Common myeloid progenitor, CD34-positive (primary cell): ENCODE results near the gene P2RY12.

Source experiments
- CTCF ChIA-PET: fragments of 350-600 bp; sonication (Branson Sonifier 250); formaldehyde crosslinking; loops from one replicate; lab custom pipeline; 2021; ENCODE audit warnings: antibody characterized with exemption; lab: Charles Lee
- POLR2A ChIA-PET: fragments of 350-600 bp; sonication (Branson Sonifier 250); formaldehyde crosslinking; loops from one replicate; lab custom pipeline; 2021; ENCODE audit warnings: antibody characterized with exemption; lab: Charles Lee
- DNase-seq, 3 donors: peaks; one replicate each; pipeline versions ENCODE4 v3.0.0 to v3.0.0-alpha.2; 2013
- H3K27ac ChIP-seq, 2 experiments: 1 replicate in 1 of 2; 2 replicates in 1 of 2; pipeline ENCODE4 v1.7.0; 2013; ENCODE audit warnings: inconsistent platforms in 2 of 2, low read length in 2 of 2, mild to moderate bottlenecking in 2 of 2, low read depth in 1 of 2, moderate library complexity in 1 of 2; ENCODE audit not compliant: severe bottlenecking in 2 of 2, insufficient read depth in 1 of 2, poor library complexity in 1 of 2
- H3K27me3 ChIP-seq, 5 experiments: replicated peaks in 2 of 5; 1 replicate in 3 of 5; 2 replicates in 2 of 5; pipeline versions ENCODE4 v1.6.1 to v1.7.0; 2013; ENCODE audit warnings: low read length in 4 of 5, mild to moderate bottlenecking in 2 of 5, moderate library complexity in 2 of 5, inconsistent platforms in 1 of 5; ENCODE audit not compliant: insufficient read depth in 5 of 5, control insufficient read depth in 4 of 5
- H3K36me3 ChIP-seq, 4 experiments: 1 replicate in 2 of 4; 2 replicates in 2 of 4; pipeline versions ENCODE4 v1.6.1 to v1.7.0; 2013; ENCODE audit warnings: low read length in 3 of 4, control low read depth in 1 of 4, mild to moderate bottlenecking in 1 of 4; ENCODE audit not compliant: control insufficient read depth in 4 of 4, insufficient read depth in 4 of 4
- H3K4me1 ChIP-seq, 4 experiments: 1 replicate in 3 of 4; 2 replicates in 1 of 4; pipeline versions ENCODE4 v1.6.1 to v1.7.1; 2013; ENCODE audit warnings: low read length in 3 of 4, mild to moderate bottlenecking in 3 of 4, control low read depth in 1 of 4, inconsistent platforms in 1 of 4, moderate library complexity in 1 of 4; ENCODE audit not compliant: control insufficient read depth in 4 of 4, insufficient read depth in 4 of 4; ENCODE audit errors: control extremely low read depth in 1 of 4
- H3K4me3 ChIP-seq, 7 experiments: 1 replicate in 4 of 7; 2 replicates in 3 of 7; pipeline versions ENCODE4 v1.5.1 to v1.7.0; 2013; ENCODE audit warnings: mild to moderate bottlenecking in 7 of 7, low read length in 6 of 7, moderate library complexity in 6 of 7, inconsistent platforms in 2 of 7, low read depth in 2 of 7, control low read depth in 1 of 7; ENCODE audit not compliant: insufficient read depth in 4 of 7, control insufficient read depth in 1 of 7; ENCODE audit errors: extremely low read depth in 1 of 7
- H3K9me3 ChIP-seq, 5 experiments: 1 replicate in 4 of 5; 2 replicates in 1 of 5; pipeline versions ENCODE4 v1.6.1 to v1.7.1; 2013; ENCODE audit warnings: low read length in 4 of 5, mild to moderate bottlenecking in 2 of 5, inconsistent platforms in 1 of 5, low read depth in 1 of 5, moderate library complexity in 1 of 5; ENCODE audit not compliant: control insufficient read depth in 4 of 5, insufficient read depth in 2 of 5; ENCODE audit errors: control extremely low read depth in 1 of 5
- WGBS: methylation state at CpG from one replicate; pipeline ENCODE4 v1.1.5; 2013; ENCODE audit not compliant: insufficient coverage; 5-methylcytosine and 5-hydroxymethylcytosine counted together

P2RY12 gene

DNA sequence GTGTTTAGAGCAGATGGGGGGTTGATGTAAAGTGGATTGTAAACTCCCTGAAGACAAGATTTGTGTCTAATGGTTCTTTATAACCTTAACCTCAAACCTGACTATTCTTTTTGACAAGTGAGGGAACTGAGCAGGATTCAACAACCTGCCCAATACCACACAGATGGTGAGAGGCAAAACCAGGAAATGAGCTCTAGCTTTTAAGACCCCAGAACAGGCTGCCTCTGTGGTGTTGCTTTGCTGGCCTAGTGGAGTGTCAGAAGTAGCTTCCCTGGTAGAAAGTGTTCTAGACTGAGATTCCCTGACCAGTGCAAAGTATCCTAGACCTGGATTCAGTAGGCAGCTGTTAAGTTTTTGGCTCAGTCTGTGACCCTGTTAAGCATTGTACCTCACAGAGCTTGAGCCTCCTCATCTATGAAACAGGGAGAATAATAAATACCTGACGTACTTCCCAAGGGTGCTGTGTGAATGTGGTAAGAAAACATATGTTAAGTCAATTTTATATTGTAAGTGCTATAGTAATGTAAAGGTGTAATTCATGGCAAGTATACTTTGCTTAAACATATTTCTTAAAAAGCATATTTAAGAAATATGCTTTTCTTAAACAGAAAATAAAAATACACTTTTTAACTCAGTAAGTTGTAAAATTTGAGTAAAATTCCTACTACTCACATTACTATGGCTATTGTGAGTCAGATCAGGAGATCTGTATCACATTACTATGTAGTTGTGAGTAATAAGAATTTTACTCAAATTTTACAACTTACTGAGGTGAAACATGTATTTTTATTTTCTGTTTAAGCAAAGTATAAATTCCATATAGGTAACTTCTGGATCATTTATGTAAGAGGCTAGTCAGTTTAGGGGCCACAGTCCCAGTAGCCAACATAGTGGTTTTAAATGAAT is 76.7 kb downstream of the P2RY12 start:
- DNase-seq, result no peak
- Histone ChIP-seq H3K4me1 (peaks cover 0 to 3% (median 0%) of the 10 kb centered on the region in 4 experiments), H3K36me3 (peaks cover 0 to 15% (median 6%) of the 10 kb centered on the region in 4 experiments), H3K9me3 (no peaks in the 10 kb centered on the region), H3K27ac (no peak overlapping the region), H3K27me3 (no peaks in the 10 kb centered on the region), H3K4me3 (no peak overlapping the region)
- POLR2A ChIA-PET, result no interaction called here
- WGBS, result no CpG with 5 or more reads among the region's 1 CpG
- CTCF ChIA-PET, result interaction anchor here (0.9 to 1.7 kb wide), 3 partner anchors 9 to 121 kb away, joined by 3 to 6 read pairs (median 4); no protein-coding TSS in a partner anchor

DNA sequence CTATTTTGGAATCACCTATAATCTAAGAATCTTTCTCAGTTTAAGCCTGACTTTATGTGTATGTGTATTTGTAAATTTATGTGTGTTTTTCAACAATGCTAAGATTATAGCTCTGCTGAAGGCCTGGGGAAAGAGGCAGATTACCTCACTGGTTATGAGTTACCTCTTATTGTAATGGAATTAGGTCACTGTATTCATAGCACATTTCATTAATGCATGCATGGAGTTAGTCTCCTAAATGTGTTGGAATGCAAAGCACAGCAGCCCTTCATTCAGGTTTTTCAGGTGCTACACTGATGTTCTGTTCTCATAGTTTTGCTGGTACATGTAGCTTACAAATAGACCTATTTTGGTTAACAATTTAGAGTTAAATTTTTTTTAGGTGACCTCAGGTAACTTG is 77.4 kb downstream of the P2RY12 start:
- ChIA-PET POLR2A (no interaction called here), CTCF (interaction anchor here (0.9 to 1.7 kb wide), 4 partner anchors 8 to 120 kb away, joined by 3 to 6 read pairs (median 5); no protein-coding TSS in a partner anchor)
- Histone ChIP-seq H3K4me3 (no peak overlapping the region), H3K36me3 (peaks cover 0 to 13% (median 5%) of the 10 kb centered on the region in 4 experiments), H3K4me1 (peaks cover 0 to 3% (median 0%) of the 10 kb centered on the region in 4 experiments), H3K27me3 (no peaks in the 10 kb centered on the region), H3K27ac (no peak overlapping the region), H3K9me3 (no peaks in the 10 kb centered on the region)
- no peak for DNase-seq

DNA sequence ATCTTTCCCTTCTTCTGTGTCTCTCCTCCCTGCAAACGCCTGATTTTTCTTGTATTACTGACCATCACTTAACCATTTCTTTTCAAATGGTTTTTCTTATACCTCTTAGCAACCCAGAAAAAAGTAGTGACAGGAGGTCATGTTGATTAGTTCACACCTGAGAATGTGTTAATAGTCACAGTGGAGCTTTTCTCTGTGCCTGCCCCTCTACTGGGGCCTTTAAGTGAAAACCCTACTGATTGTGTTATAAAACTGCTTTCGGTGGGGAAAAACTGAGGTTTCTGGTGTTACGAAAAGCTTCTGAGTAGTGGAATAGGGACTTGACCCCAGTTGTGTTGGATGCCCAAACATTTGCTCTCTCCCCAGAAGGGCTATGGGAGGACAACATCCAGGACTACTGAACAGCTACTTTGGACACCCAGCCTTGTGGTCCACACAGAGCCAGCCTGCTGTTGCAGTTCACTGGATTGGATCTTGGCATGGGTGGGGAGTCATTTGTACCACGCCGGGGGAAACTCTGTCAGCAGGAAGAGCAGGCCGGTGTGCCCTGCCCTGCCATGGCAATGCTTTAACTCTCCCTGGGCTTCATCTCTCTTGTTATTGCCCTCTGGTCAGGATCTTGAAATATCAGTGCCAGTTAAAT is 78.3 kb downstream of the P2RY12 start:
- Histone ChIP-seq H3K9me3 (no peaks in the 10 kb centered on the region), H3K27ac (no peak overlapping the region), H3K27me3 (no peaks in the 10 kb centered on the region), H3K36me3 (peaks cover 0 to 10% (median 4%) of the 10 kb centered on the region in 4 experiments), H3K4me3 (no peak overlapping the region), H3K4me1 (peaks cover 0 to 3% (median 0%) of the 10 kb centered on the region in 4 experiments)
- DNase-seq, result no peak
- WGBS, result 96% methylated on average over 5 of the region's 6 CpGs
- CTCF ChIA-PET, result interaction anchor here (1.7 kb wide), 1 partner anchor 20 kb away, joined by 6 read pairs; no protein-coding TSS in a partner anchor
- POLR2A ChIA-PET, result no interaction called here

DNA sequence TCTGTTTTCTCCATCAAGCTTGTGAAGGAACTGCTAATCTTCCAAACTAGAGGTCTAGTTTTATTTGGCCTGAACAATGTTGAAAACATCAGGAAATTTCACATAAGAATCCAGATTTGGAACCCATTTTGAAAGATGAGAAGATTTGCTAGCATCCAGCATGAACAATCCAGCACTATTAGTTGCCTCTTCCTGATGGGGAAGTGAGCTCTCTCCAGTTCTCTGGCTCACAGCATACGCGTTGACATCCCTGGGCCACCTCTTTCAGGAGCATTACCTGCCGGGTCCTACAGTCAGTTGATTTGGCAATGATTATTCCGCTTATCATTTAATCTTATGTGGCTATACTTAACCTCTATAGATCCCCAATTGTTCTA is 78.8 kb downstream of the P2RY12 start:
- no peak overlapping the region for H3K4me3 ChIP-seq
- H3K27ac ChIP-seq, result no peak overlapping the region
- CTCF ChIA-PET, result interaction anchor here (0.8 to 1.8 kb wide), 4 partner anchors 8 to 21 kb away, joined by 3 to 6 read pairs (median 4); no protein-coding TSS in a partner anchor
- H3K9me3 ChIP-seq, result no peaks in the 10 kb centered on the region
- POLR2A ChIA-PET, result no interaction called here
- peaks cover 0 to 10% (median 4%) of the 10 kb centered on the region in 4 experiments for H3K36me3 ChIP-seq
- no peak for DNase-seq
- H3K4me1 ChIP-seq, result peaks cover 0 to 3% (median 0%) of the 10 kb centered on the region in 4 experiments
- WGBS, result 88% methylated on average over 2 of the region's 4 CpGs
- H3K27me3 ChIP-seq, result no peaks in the 10 kb centered on the region

DNA sequence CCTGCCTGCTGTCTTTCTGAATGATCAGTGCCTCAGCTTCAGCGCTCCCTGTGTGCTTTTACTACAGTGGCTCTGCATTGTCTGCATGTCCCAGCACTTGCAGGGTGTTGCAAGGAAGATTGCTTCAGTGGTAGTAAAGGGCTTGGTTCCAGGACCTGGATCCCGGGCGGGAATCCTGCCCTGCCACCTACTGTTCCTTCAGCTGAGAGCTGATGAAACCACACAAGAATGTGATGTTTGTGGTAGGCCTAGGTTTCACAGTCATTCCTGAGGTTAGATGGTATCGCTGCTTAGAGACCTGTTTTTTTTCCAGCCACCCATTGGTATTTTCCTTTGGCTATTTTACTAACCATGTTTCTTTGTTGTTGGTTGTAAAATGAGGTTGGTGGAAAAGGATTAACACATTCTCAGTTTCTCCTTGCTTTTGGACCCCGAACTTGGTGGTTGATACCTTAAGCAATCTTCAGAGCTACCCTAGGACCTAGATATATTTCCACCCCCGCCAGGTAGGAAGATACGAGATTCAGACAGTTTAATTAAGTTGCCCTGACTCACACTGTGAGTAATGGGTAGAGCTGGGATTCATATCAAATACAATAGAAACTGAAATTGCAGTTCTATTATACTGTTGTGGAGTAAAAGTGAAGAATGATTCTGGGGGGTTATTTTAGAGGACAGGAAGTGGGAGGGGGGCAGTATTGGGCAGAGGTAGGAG is 79.3 kb downstream of the P2RY12 start:
- ChIA-PET CTCF (interaction anchor here (0.6 to 1.8 kb wide), 7 partner anchors 8 to 357 kb away, joined by 3 to 6 read pairs (median 3); no protein-coding TSS in a partner anchor), POLR2A (no interaction called here)
- no peak overlapping the region for H3K4me3 ChIP-seq
- peaks cover 0 to 3% (median 0%) of the 10 kb centered on the region in 4 experiments for H3K4me1 ChIP-seq
- no peaks in the 10 kb centered on the region for H3K27me3 ChIP-seq
- H3K27ac ChIP-seq, result no peak overlapping the region
- H3K36me3 ChIP-seq, result peaks cover 0 to 10% (median 4%) of the 10 kb centered on the region in 4 experiments
- DNase-seq, result no peak
- WGBS, result 96% methylated on average over 3 of the region's 7 CpGs
- no peaks in the 10 kb centered on the region for H3K9me3 ChIP-seq

DNA sequence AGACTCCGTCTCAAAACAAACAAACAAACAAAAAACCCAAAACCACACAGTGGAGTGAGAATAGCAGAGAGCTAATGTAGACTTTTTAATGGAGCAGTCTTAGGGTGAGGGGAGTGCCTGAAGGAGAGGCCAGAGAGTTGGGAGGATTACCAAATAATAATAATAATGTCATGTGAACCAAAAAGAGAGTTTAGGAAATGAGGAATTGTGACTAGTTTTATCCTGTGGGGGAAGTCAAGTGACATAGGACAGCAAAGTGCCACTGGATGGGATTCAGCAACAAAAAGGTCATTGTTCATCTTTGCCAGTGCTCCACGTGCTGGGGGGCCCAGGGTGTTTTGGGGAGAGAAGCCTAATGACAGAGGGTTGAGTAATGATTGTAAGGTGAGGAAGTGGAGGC is 80.8 kb downstream of the P2RY12 start:
- POLR2A ChIA-PET, result no interaction called here
- 100% methylated on average over 1 of the region's 2 CpGs for WGBS
- Histone ChIP-seq H3K4me1 (peaks cover 0 to 3% (median 0%) of the 10 kb centered on the region in 4 experiments), H3K9me3 (no peaks in the 10 kb centered on the region), H3K27me3 (no peaks in the 10 kb centered on the region), H3K4me3 (no peak overlapping the region), H3K36me3 (peaks cover 0 to 10% (median 5%) of the 10 kb centered on the region in 4 experiments), H3K27ac (no peak overlapping the region)
- CTCF ChIA-PET, result interaction anchor here (1.1 kb wide), 1 partner anchor 42 kb away, joined by 3 read pairs; no protein-coding TSS in a partner anchor
- no peak for DNase-seq
